H1 (cell line): Measurements from ENCODE around the gene DXO.

ENCODE experiments used
- JUND ChIP-seq: IDR thresholded peaks from 2 replicates; pipeline ENCODE4 v1.6.1; 2011; ENCODE audit warnings: mild to moderate bottlenecking, improper control_type of control experiment, low read length
- POLR2AphosphoS5 ChIP-seq: IDR thresholded peaks from 2 replicates; pipeline ENCODE4 v1.6.1; 2011; ENCODE audit warnings: low read depth, low read length
- SIN3A ChIP-seq, 2 experiments: IDR thresholded peaks in 1 of 2; conservative IDR thresholded peaks in 1 of 2; 2 replicates each; pipeline ENCODE4 v1.6.1; 2011 to 2012; ENCODE audit warnings: low read length in 2 of 2, improper control_type of control experiment in 1 of 2, low read depth in 1 of 2, mild to moderate bottlenecking in 1 of 2
- SP1 ChIP-seq: IDR thresholded peaks from 2 replicates; pipeline ENCODE4 v1.6.1; 2011; ENCODE audit warnings: low read depth, low read length
- TAF1 ChIP-seq: IDR thresholded peaks from 2 replicates; pipeline ENCODE4 v1.6.1; 2011; ENCODE audit warnings: mild to moderate bottlenecking, low read depth, low read length
- TBP ChIP-seq: IDR thresholded peaks from 2 replicates; pipeline ENCODE4 v1.6.1; 2011; ENCODE audit warnings: low read depth, low read length, improper control_type of control experiment
- TF ChIP-seq, protein P1 (sequence below), 3 experiments: IDR thresholded peaks; 1 replicate in 2 of 3; 2 replicates in 1 of 3; pipeline versions ENCODE4 v1.5.1 to v1.6.1; 2011; ENCODE audit warnings: low read length in 3 of 3, mild to moderate bottlenecking in 3 of 3, inconsistent platforms in 2 of 3, low read depth in 1 of 3, moderate library complexity in 1 of 3; ENCODE audit not compliant: insufficient read depth in 1 of 3; ENCODE audit errors: control extremely low read depth in 1 of 3

DNA sequence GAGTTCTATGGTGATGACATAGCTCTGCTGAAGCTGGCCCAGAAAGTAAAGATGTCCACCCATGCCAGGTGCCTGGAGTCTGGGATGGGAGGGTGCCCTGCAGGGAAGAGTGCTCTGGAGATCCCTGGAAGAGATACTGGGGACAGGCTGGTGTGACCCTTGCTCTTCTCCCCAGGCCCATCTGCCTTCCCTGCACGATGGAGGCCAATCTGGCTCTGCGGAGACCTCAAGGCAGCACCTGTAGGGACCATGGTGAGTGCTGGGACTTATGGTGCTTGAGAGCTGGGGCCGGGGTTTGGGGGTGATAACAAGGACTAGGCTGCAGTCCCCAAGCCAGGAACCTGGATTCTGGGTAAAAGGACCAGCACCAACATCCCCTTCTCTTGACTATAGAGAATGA lies 28.2 kb downstream of the DXO start:
- TF ChIP-seq TAF1 (no peak), POLR2AphosphoS5 (no peak), SIN3A (conservative IDR thresholded peaks at IDR 0.05 in 1 of 2, IDR thresholded peaks at IDR 0.05 in 1 of 2; ENCODE audit: low read depth in 1 of 2, low read length in 2 of 2) (no peak), JUND (no peak), TBP (no peak), SP1 (no peak)
- TF ChIP-seq, protein P1, sequence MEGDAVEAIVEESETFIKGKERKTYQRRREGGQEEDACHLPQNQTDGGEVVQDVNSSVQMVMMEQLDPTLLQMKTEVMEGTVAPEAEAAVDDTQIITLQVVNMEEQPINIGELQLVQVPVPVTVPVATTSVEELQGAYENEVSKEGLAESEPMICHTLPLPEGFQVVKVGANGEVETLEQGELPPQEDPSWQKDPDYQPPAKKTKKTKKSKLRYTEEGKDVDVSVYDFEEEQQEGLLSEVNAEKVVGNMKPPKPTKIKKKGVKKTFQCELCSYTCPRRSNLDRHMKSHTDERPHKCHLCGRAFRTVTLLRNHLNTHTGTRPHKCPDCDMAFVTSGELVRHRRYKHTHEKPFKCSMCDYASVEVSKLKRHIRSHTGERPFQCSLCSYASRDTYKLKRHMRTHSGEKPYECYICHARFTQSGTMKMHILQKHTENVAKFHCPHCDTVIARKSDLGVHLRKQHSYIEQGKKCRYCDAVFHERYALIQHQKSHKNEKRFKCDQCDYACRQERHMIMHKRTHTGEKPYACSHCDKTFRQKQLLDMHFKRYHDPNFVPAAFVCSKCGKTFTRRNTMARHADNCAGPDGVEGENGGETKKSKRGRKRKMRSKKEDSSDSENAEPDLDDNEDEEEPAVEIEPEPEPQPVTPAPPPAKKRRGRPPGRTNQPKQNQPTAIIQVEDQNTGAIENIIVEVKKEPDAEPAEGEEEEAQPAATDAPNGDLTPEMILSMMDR (IDR thresholded peaks at IDR 0.05; ENCODE audit: control extremely low read depth in 1 of 3, insufficient read depth in 1 of 3, low read depth in 1 of 3, low read length in 3 of 3), result no peak
